Measurements from ENCODE around the gene CDKAL1. TPM values are rescaled to one million over a fixed set of nuclear protein-coding genes. Genes with fewer than 3 reads are reported as not detected.

Gene CDKAL1
- total RNA-seq, 1 experiment from 2014 or later, result 20.6 TPM

- Mint-ChIP-seq H3K36me3 (no peaks in the 10 kb centered on the region), H3K4me1 (peaks cover 41% of the 10 kb centered on the region), H3K4me3 (no peak overlapping the region), H3K27me3 (ENCODE audit: low read depth) (no peaks in the 10 kb centered on the region), H3K27ac (peak overlapping the region; percentile 4), H3K9me3 (no peaks in the 10 kb centered on the region)
- ChIA-PET POLR2A (no interaction called here), CTCF (interaction anchor here (1.0 kb wide), 1 partner anchor 81 kb away, joined by 3 read pairs; no protein-coding TSS in a partner anchor)
- ATAC-seq, result peak; percentile 8; the same call in 1 of the 2 replicates
- TF ChIP-seq ZNF396 (CRISPR knock-in tag; IDR thresholded peaks at IDR 0.05; ENCODE audit: borderline replicate concordance) (no peak), GABPB1 (CRISPR knock-in tag; IDR thresholded peaks at IDR 0.05) (peak; percentile 74), PRRX2 (CRISPR knock-in tag; IDR thresholded peaks at IDR 0.05) (no peak), ZNF138 (CRISPR knock-in tag; conservative IDR thresholded peaks at IDR 0.05) (no peak)
- DNase-seq (ENCODE audit: low spot score), result no peak
Observed at GRCh38 chr6:20630617-20631548, 96.6 kb downstream of the CDKAL1 start.

GRCh38 chr6:20631549-20631924 is 97.3 kb downstream of the CDKAL1 start:
- no peak overlapping the region for H3K4me3 Mint-ChIP-seq
- TF ChIP-seq NR3C1 (CRISPR knock-in tag; conservative IDR thresholded peaks at IDR 0.05; ENCODE audit: low read depth), result no peak
- TF ChIP-seq NR2C2 (CRISPR knock-in tag; IDR thresholded peaks at IDR 0.05), result no peak
- no peak for TF ChIP-seq SMAD4 (CRISPR knock-in tag; IDR thresholded peaks at IDR 0.05)
- TF ChIP-seq RELA (CRISPR knock-in tag; IDR thresholded peaks at IDR 0.05; ENCODE audit: borderline replicate concordance), result no peak
- no peak for ATAC-seq
- no peaks in the 10 kb centered on the region for H3K36me3 Mint-ChIP-seq
- no peaks in the 10 kb centered on the region for H3K27me3 Mint-ChIP-seq (ENCODE audit: low read depth)
- DNase-seq (ENCODE audit: low spot score), result no peak
- ChIA-PET CTCF (interaction anchor here (1.0 kb wide), 1 partner anchor 82 kb away, joined by 3 read pairs; no protein-coding TSS in a partner anchor), POLR2A (no interaction called here)
- H3K27ac Mint-ChIP-seq, result peak overlapping the region; percentile 4
- H3K4me1 Mint-ChIP-seq, result peaks cover 41% of the 10 kb centered on the region
- no peaks in the 10 kb centered on the region for H3K9me3 Mint-ChIP-seq

GRCh38 chr6:20632696-20633095 is 98.4 kb downstream of the CDKAL1 start:
- no peak overlapping the region for H3K27ac Mint-ChIP-seq
- ATAC-seq, result no peak
- CTCF ChIA-PET, result no interaction called here

More at GRCh38 chr6:20632696-20633095, 98.4 kb downstream of the CDKAL1 start:
- TF ChIP-seq ZSCAN18 (CRISPR knock-in tag; IDR thresholded peaks at IDR 0.05) (no peak), ETV6 (CRISPR knock-in tag; IDR thresholded peaks at IDR 0.05) (no peak), NR3C1 (CRISPR knock-in tag; conservative IDR thresholded peaks at IDR 0.05; ENCODE audit: low read depth) (no peak), RELA (CRISPR knock-in tag; IDR thresholded peaks at IDR 0.05; ENCODE audit: borderline replicate concordance) (no peak), AR (CRISPR knock-in tag; IDR thresholded peaks at IDR 0.05) (no peak), SMAD4 (CRISPR knock-in tag; IDR thresholded peaks at IDR 0.05) (no peak), SOX15 (CRISPR knock-in tag; IDR thresholded peaks at IDR 0.05) (no peak), ATF3 (CRISPR knock-in tag; conservative IDR thresholded peaks at IDR 0.05) (no peak), CREM (CRISPR knock-in tag; IDR thresholded peaks at IDR 0.05) (no peak), GTF2I (CRISPR knock-in tag; conservative IDR thresholded peaks at IDR 0.05) (no peak), GABPB1 (CRISPR knock-in tag; IDR thresholded peaks at IDR 0.05) (no peak), ZNF425 (CRISPR knock-in tag; conservative IDR thresholded peaks at IDR 0.05) (no peak)
- no peak overlapping the region for H3K4me3 Mint-ChIP-seq
- H3K4me1 Mint-ChIP-seq, result peaks cover 41% of the 10 kb centered on the region
- no peaks in the 10 kb centered on the region for H3K9me3 Mint-ChIP-seq
- H3K27me3 Mint-ChIP-seq (ENCODE audit: low read depth), result no peaks in the 10 kb centered on the region
- no peaks in the 10 kb centered on the region for H3K36me3 Mint-ChIP-seq
- no peak for DNase-seq (ENCODE audit: low spot score)
- POLR2A ChIA-PET, result no interaction called here
